Measurements from ENCODE around the gene UCK2.

GRCh38 chr1:165857046-165857801 lies 29.8 kb downstream of the UCK2 start:
- TF ChIP-seq CTCF (IDR thresholded peaks at IDR 0.05; ENCODE audit: low read length) (no peak), EZH2 (IDR thresholded peaks at IDR 0.05; ENCODE audit: borderline replicate concordance, low read length) (no peak)
